Peyer's patch (tissue), 4 donors: Measurements from ENCODE around the gene ATOX1. TPM values are rescaled to one million over a fixed set of nuclear protein-coding genes. Genes with fewer than 3 reads are reported as not detected.
"Not testable (repeated sequence)": the region's sequence is repeated elsewhere in the genome, so short reads cannot be mapped to it uniquely, and the experiment has no call there.

ENCODE experiments used
- DNase-seq, 3 donors: peaks; one replicate each; pipeline ENCODE4 v3.0.0-alpha.2; 2017 to 2019
- H3K27ac ChIP-seq, 4 donors: fragments of 200-600 bp; sonication (generic); one replicate each; pipeline ENCODE4 v1.5.1; 2016 to 2019
- H3K27me3 ChIP-seq, 2 donors: fragments of 200-600 bp; sonication (generic); one replicate each; pipeline ENCODE4 v1.5.1; 2019
- H3K36me3 ChIP-seq, 3 donors: fragments of 200-600 bp; sonication (generic); one replicate each; pipeline ENCODE4 v1.5.1; 2016 to 2019
- H3K4me1 ChIP-seq, 4 donors: fragments of 200-600 bp; sonication (generic); one replicate each; pipeline ENCODE4 v1.5.1; 2016 to 2019
- H3K4me3 ChIP-seq, 4 donors: fragments of 200-600 bp; sonication (generic); 1 replicate in 3 of 4; 2 replicates in 1 of 4; pipeline ENCODE4 v1.5.1; 2016 to 2019; ENCODE audit warnings: mild to moderate bottlenecking in 1 of 4
- H3K9me3 ChIP-seq, 4 donors: fragments of 200-600 bp; sonication (generic); one replicate each; pipeline ENCODE4 v1.5.1; 2016 to 2019; ENCODE audit warnings: mild to moderate bottlenecking in 1 of 4
- CTCF ChIP-seq, 6 experiments: fragments of 450-650 bp in 4 of 6; fragments of 200-600 bp in 2 of 6; sonication (generic) in 1 of 6; IDR thresholded peaks; one replicate each; pipeline ENCODE4 v1.5.1; 2017 to 2019; ENCODE audit warnings: antibody characterized with exemption in 6 of 6, mild to moderate bottlenecking in 3 of 6, moderate library complexity in 1 of 6
- POLR2A ChIP-seq, 2 donors: fragments of 450-650 bp; IDR thresholded peaks; one replicate each; pipeline ENCODE4 v1.5.1; 2017; ENCODE audit warnings: antibody characterized with exemption in 2 of 2, mild to moderate bottlenecking in 2 of 2, moderate library complexity in 2 of 2
- total RNA-seq, 4 donors: library from RNA; depleted of rRNA; stranded (reverse); fragments of >200 nt; gene quantifications; one replicate each; pipeline ENCODE4 v1.1.0, GENCODE V29; 2016

ATOX1 gene
- total RNA-seq, 4 donors from 2014 or later = 99.9 to 161 (median 126) TPM

- Histone ChIP-seq H3K27me3 (no peaks in the 10 kb centered on the region), H3K36me3 (no peaks in the 10 kb centered on the region), H3K4me1 (no peaks in the 10 kb centered on the region), H3K27ac (no peak overlapping the region), H3K9me3 (peaks cover 0 to 2% (median 0%) of the 10 kb centered on the region in 4 donors), H3K4me3 (no peak overlapping the region)
- DNase-seq = no peak
- TF ChIP-seq POLR2A (IDR thresholded peaks at IDR 0.05) (no peak), CTCF (IDR thresholded peaks at IDR 0.05) (no peak)
These were observed 24.9 kb downstream of the ATOX1 start for GRCh38 chr5:151733358-151734063.

GRCh38 chr5:151730381-151730780, 28.1 kb downstream of the ATOX1 start:
- no peaks in the 10 kb centered on the region for H3K27me3 ChIP-seq
- DNase-seq = no peak

GRCh38 chr5:151729597-151729996, 28.8 kb downstream of the ATOX1 start:
- not testable (repeated sequence) for DNase-seq, H3K4me1 ChIP-seq, H3K36me3 ChIP-seq, H3K27ac ChIP-seq, H3K9me3 ChIP-seq, H3K4me3 ChIP-seq, H3K27me3 ChIP-seq

More at GRCh38 chr5:151730381-151730780, 28.1 kb downstream of the ATOX1 start:
- H3K9me3 ChIP-seq = peaks cover 0 to 2% (median 0%) of the 10 kb centered on the region in 4 donors
- TF ChIP-seq POLR2A (IDR thresholded peaks at IDR 0.05) (no peak), CTCF (IDR thresholded peaks at IDR 0.05) (no peak)
- H3K4me1 ChIP-seq = no peaks in the 10 kb centered on the region
- no peak overlapping the region for H3K27ac ChIP-seq
- H3K36me3 ChIP-seq = no peaks in the 10 kb centered on the region
- H3K4me3 ChIP-seq = no peak overlapping the region

GRCh38 chr5:151724360-151724759, 34.1 kb downstream of the ATOX1 start:
- H3K27me3 ChIP-seq = no peaks in the 10 kb centered on the region
- H3K4me1 ChIP-seq = no peaks in the 10 kb centered on the region
- no peak for DNase-seq
- no peaks in the 10 kb centered on the region for H3K9me3 ChIP-seq
- no peak overlapping the region for H3K27ac ChIP-seq
- H3K36me3 ChIP-seq = no peaks in the 10 kb centered on the region
- H3K4me3 ChIP-seq = no peak overlapping the region
- no peak for TF ChIP-seq POLR2A (IDR thresholded peaks at IDR 0.05)
- no peak for TF ChIP-seq CTCF (IDR thresholded peaks at IDR 0.05)

GRCh38 chr5:151722546-151722945, 35.9 kb downstream of the ATOX1 start:
- H3K27me3 ChIP-seq = no peaks in the 10 kb centered on the region
- DNase-seq = no peak
- H3K36me3 ChIP-seq = no peaks in the 10 kb centered on the region
- H3K4me3 ChIP-seq = no peak overlapping the region
- H3K4me1 ChIP-seq = no peaks in the 10 kb centered on the region
- H3K27ac ChIP-seq = no peak overlapping the region
- TF ChIP-seq POLR2A (IDR thresholded peaks at IDR 0.05) = no peak
- no peak for TF ChIP-seq CTCF (IDR thresholded peaks at IDR 0.05)
- no peaks in the 10 kb centered on the region for H3K9me3 ChIP-seq

- Histone ChIP-seq H3K27ac (no peak overlapping the region), H3K27me3 (no peaks in the 10 kb centered on the region), H3K4me3 (no peak overlapping the region), H3K9me3 (no peaks in the 10 kb centered on the region), H3K4me1 (no peaks in the 10 kb centered on the region), H3K36me3 (no peaks in the 10 kb centered on the region)
- TF ChIP-seq CTCF (IDR thresholded peaks at IDR 0.05) = no peak
- no peak for TF ChIP-seq POLR2A (IDR thresholded peaks at IDR 0.05)
- no peak for DNase-seq
These were observed 36.5 kb downstream of the ATOX1 start for GRCh38 chr5:151721812-151722391.
